A673 (cell line): Measurements from ENCODE around the gene TTLL10. TPM values are rescaled to one million over a fixed set of nuclear protein-coding genes. Genes with fewer than 3 reads are reported as not detected.
"Not testable (repeated sequence)": the region's sequence is repeated elsewhere in the genome, so short reads cannot be mapped to it uniquely, and the experiment has no call there.

ENCODE experiments used
- BruUV-seq: library from RNA; stranded (reverse); fragments of 400-500 nt; replicated peaks from 2 replicates; lab custom pipeline; 2021; lab: Mats Ljungman, UMichigan
- CTCF ChIA-PET: fragments of 300-600 bp; sonication (Branson Sonifier 250); formaldehyde crosslinking; loops from one replicate; lab custom pipeline; 2022; ENCODE audit warnings: antibody characterized with exemption; lab: Charles Lee
- POLR2A ChIA-PET: fragments of 300-600 bp; sonication (Branson Sonifier 250); formaldehyde crosslinking; loops from one replicate; lab custom pipeline; 2022; ENCODE audit warnings: antibody characterized with exemption; ENCODE audit not compliant: low non-redundant PET; lab: Charles Lee
- DNase-seq: peaks from one replicate; pipeline ENCODE4 v3.0.0-alpha.2; 2015; ENCODE audit warnings: low spot score
- H3K27ac ChIP-seq: fragments of 200-600 bp; sonication (generic); 2 replicates; pipeline ENCODE4 v1.5.1; 2016; ENCODE audit warnings: mixed run types, low read depth, mild to moderate bottlenecking, mixed read lengths, antibody characterized with exemption, low read length; ENCODE audit not compliant: poor library complexity, severe bottlenecking
- H3K27me3 ChIP-seq: fragments of 200-600 bp; sonication (generic); replicated peaks from 2 replicates; pipeline ENCODE4 v1.6.1; 2017; ENCODE audit warnings: mixed run types, low read depth, mild to moderate bottlenecking, mixed read lengths, antibody characterized with exemption, low read length; ENCODE audit not compliant: insufficient read depth, poor library complexity
- H3K36me3 ChIP-seq: fragments of 200-600 bp; sonication (generic); 2 replicates; pipeline ENCODE4 v1.6.1; 2016; ENCODE audit warnings: mixed run types, mild to moderate bottlenecking, mixed read lengths, antibody characterized with exemption, low read length; ENCODE audit not compliant: insufficient read depth, poor library complexity, severe bottlenecking
- H3K4me1 ChIP-seq: fragments of 200-600 bp; sonication (generic); 2 replicates; pipeline ENCODE4 v1.6.1; 2017; ENCODE audit warnings: mixed run types, mild to moderate bottlenecking, mixed read lengths, antibody characterized with exemption, low read length; ENCODE audit not compliant: insufficient read depth, poor library complexity, severe bottlenecking
- H3K4me3 ChIP-seq: fragments of 200-600 bp; sonication (generic); 2 replicates; pipeline ENCODE4 v1.5.1; 2016; ENCODE audit warnings: low read depth, mixed run types, mild to moderate bottlenecking, mixed read lengths, low read length; ENCODE audit not compliant: poor library complexity, severe bottlenecking
- H3K9me3 ChIP-seq: fragments of 200-600 bp; sonication (generic); 2 replicates; pipeline ENCODE4 v1.6.1; 2016; ENCODE audit warnings: mixed run types, low read depth, mild to moderate bottlenecking, mixed read lengths, antibody characterized with exemption, low read length; ENCODE audit not compliant: poor library complexity, severe bottlenecking
- EZH2 ChIP-seq: fragments of 200-600 bp; sonication (generic); IDR thresholded peaks from 2 replicates; pipeline ENCODE4 v1.6.1; 2017; ENCODE audit warnings: borderline replicate concordance, low read depth, mild to moderate bottlenecking, mixed read lengths, antibody characterized with exemption, low read length; ENCODE audit not compliant: poor library complexity, severe bottlenecking
- intact Hi-C: fragments of 100-400 bp; cut with micrococcal nuclease; formaldehyde crosslinking; loops from one replicate; pipeline ENCODE4 v1.10.0; 2022; ENCODE audit not compliant: unreplicated experiment
- total RNA-seq: library from RNA; stranded (reverse); gene quantifications from 2 replicates; pipeline ENCODE4 v1.2.3, GENCODE V29; 2021
- TF ChIP-seq, protein P1 (sequence below): fragments of 300-800, 200-600 bp; sonication (generic); conservative IDR thresholded peaks from 2 replicates; pipeline ENCODE4 v1.5.1; 2017; ENCODE audit warnings: low read depth, mild to moderate bottlenecking, antibody characterized with exemption, low read length, moderate library complexity, mixed read lengths

The TTLL10 gene
- total RNA-seq, 1 experiment from 2014 or later, result not detected

GRCh38 chr1:1189111-1189510, 15.4 kb downstream of the TTLL10 start:
- no peak for TF ChIP-seq EZH2
- TF ChIP-seq, protein P1, sequence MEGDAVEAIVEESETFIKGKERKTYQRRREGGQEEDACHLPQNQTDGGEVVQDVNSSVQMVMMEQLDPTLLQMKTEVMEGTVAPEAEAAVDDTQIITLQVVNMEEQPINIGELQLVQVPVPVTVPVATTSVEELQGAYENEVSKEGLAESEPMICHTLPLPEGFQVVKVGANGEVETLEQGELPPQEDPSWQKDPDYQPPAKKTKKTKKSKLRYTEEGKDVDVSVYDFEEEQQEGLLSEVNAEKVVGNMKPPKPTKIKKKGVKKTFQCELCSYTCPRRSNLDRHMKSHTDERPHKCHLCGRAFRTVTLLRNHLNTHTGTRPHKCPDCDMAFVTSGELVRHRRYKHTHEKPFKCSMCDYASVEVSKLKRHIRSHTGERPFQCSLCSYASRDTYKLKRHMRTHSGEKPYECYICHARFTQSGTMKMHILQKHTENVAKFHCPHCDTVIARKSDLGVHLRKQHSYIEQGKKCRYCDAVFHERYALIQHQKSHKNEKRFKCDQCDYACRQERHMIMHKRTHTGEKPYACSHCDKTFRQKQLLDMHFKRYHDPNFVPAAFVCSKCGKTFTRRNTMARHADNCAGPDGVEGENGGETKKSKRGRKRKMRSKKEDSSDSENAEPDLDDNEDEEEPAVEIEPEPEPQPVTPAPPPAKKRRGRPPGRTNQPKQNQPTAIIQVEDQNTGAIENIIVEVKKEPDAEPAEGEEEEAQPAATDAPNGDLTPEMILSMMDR, result no peak
- Histone ChIP-seq H3K4me1 (no peaks in the 10 kb centered on the region), H3K4me3 (no peak overlapping the region), H3K27me3 (no peaks in the 10 kb centered on the region), H3K27ac (no peak overlapping the region), H3K36me3 (no peaks in the 10 kb centered on the region), H3K9me3 (no peaks in the 10 kb centered on the region)
- ChIA-PET POLR2A (no interaction called here), CTCF (no interaction called here)
- BruUV-seq, result no TSS peak
- no peak for DNase-seq
- intact Hi-C loops, result no loop called here

DNA sequence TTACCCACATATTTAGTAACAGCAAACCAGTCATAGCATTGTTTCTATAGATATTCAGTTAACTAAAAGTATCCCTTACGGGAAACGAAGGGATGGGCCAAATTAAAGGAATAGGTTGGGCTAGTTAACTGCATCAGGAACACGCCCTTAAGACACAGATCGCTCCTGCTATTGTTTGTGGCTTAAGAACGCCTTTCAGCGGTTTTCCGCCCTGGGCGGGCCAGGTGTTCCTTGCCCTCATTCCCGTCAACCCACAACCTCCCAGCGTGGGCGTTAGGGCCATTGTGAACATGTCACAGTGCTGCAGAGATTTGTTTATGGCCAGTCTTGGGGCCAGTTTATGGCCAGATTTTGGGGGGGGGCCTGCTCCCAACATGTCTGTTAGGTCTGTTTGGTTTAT, 18.1 kb downstream of the TTLL10 start:
- BruUV-seq, result no TSS peak
- H3K36me3 ChIP-seq, result no peaks in the 10 kb centered on the region
- H3K27ac ChIP-seq, result no peak overlapping the region
- H3K4me3 ChIP-seq, result no peak overlapping the region
- H3K27me3 ChIP-seq, result no peaks in the 10 kb centered on the region
- H3K9me3 ChIP-seq, result no peaks in the 10 kb centered on the region
- ChIA-PET POLR2A (no interaction called here), CTCF (no interaction called here)
- TF ChIP-seq EZH2, result no peak
- DNase-seq, result no peak
- intact Hi-C loops, result no loop called here
- H3K4me1 ChIP-seq, result no peaks in the 10 kb centered on the region

GRCh38 chr1:1194723-1195122, 21.0 kb downstream of the TTLL10 start:
- CTCF ChIA-PET, result no interaction called here
- POLR2A ChIA-PET, result no interaction called here
- no peaks in the 10 kb centered on the region for H3K36me3 ChIP-seq
- H3K4me3 ChIP-seq, result no peak overlapping the region
- no peaks in the 10 kb centered on the region for H3K4me1 ChIP-seq
- no peak overlapping the region for H3K27ac ChIP-seq
- TF ChIP-seq, protein P1, result no peak
- no peak for TF ChIP-seq EZH2
- intact Hi-C loops, result no loop called here
- no peak for DNase-seq
- BruUV-seq, result no TSS peak
- no peaks in the 10 kb centered on the region for H3K9me3 ChIP-seq
- no peaks in the 10 kb centered on the region for H3K27me3 ChIP-seq

DNA sequence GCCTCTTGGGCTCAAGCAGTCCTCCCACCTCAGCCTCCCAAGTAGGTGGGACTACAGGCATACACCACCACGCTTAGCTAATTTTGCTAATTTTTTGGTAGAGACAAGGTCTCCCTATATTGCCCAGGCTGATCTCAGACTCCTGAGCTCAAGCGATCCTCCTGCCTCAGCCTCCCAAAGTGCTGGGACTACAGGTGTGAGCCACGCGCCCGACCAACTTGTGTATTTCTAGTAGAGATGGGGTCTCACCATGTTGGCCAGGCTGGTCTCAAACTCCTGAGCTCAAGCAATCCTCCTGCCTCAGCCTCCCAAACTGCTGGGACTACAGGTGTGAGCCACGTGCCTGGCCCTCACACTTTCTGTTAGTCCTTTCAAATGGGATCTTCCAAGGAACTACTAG, 22.0 kb downstream of the TTLL10 start:
- BruUV-seq, H3K4me3 ChIP-seq, H3K27ac ChIP-seq, H3K4me1 ChIP-seq, DNase-seq, CTCF ChIA-PET, POLR2A ChIA-PET, intact Hi-C loops, H3K27me3 ChIP-seq, H3K36me3 ChIP-seq, H3K9me3 ChIP-seq: not testable (repeated sequence)
